ENCODE measurements around the gene RNF19B.
A peak's percentile ranks its signal among the peaks of the same experiment; 100 is the strongest.

RNF19B gene

GRCh38 chr1:32967888-32968568, 3.4 kb upstream of the RNF19B start:
- DNase-seq (ENCODE audit: low read depth in 2 of 2): no peak

DNA sequence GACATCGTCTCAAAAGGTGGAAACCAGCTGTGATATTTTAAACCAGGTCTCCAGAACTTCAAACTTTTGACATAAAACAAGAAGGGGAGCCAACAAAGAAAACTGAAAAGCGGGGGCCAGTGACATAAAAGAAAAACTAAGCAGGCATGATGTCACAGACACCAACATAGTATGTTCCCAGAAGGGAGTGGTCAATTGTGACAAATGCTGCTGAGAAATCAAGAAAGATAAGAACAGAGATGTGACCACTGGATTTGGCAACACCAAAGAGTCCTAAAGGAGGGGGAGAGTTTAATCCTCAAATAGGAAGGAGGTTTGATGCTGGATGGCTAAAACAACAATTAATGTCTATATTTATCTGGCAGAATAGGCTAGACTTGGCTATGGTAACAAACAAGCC, 2.3 kb upstream of the RNF19B start:
- DNase-seq (ENCODE audit: low read depth in 2 of 2): no peak

DNA sequence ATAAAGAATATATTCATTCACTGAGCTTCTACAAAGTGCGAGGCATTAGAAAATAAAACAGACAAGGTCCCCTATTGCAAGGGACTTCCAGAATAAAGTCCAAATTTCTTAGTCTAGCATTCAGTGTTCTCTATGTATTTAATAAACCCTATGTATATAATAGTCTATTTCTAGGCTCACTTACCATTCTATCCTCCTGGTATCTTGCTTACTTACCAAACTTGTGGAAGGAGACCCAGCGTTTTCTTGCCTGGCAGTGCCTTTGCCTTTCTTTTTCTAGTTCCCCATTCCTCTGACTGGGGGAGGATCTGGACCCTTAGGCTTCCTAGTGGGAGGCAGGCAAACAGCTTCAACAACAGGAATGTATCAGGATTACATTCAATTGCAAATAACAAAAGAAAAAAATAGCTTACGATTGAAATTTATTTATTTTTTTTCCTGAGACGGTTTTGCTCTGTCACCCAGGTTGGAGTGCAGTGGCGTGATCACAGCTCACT, 690 bp upstream of the RNF19B start:
- no peak for DNase-seq (ENCODE audit: low read depth in 2 of 2)

DNA sequence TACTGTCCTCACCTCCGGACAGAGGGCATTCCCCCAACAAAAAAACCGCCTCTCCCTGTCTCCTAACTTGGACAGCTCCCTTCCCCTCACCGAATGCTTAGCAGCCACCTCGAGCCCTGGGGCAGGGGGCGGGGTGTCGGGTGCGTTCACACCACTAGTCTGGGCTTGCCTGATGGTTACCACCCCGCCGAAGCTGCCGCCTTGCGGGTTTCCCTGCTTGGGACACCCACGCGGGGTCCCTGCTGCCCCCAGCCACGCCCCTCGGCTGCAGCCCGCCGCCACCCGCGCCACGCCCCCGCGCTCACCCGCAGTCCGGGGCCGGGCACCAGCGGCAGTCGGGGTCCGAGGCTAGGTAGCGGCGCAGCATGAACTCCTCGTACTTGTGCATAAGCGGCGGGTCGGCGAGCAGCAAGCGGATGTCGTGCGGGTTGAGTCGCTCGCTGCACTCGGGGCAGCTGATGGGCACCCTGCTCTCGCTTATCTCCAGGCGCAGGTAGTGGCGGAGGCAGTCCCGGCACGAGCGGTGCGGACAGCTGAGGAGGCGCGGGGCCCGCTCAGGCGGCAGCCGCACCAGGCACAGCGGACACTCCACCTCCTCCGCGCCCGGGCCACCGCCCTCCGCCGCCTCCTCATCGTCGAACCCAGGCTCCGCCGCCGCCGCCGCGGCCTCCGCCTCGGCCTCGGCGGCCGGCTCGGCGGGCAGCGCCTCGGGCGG, 706 bp downstream of the RNF19B start:
- DNase-seq (ENCODE audit: low read depth in 2 of 2): peak; percentile 40 to 54

DNA sequence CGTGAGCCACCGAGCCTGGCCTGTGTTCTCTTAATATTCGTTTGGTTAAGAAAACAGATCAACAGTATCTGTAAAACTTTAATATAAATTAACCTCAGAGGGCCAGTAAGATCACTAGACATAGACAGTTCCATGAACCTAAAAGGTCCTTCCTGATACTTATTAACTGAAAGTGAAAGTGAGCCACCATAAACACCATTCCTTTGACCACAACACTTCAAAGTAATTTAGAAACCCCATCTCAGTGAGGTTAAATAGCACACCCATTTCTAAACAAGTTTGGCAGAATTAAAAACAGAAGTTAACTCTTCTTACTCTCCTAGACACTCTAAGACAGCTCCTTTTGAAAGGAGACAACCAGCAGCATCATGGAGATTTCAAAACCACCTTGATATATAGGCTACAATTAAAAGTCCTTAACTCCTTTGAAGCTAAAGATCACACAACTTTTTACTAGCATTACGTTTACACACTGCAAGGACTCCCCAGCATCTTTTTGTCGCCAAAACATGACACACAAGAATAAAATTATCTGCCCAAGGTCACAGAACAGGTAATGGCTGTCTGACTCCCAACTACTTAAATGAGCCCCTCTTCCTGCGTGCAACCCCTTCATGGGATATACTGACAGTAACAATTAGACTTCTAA, 2.2 kb downstream of the RNF19B start:
- DNase-seq (ENCODE audit: low read depth in 2 of 2): no peak

DNA sequence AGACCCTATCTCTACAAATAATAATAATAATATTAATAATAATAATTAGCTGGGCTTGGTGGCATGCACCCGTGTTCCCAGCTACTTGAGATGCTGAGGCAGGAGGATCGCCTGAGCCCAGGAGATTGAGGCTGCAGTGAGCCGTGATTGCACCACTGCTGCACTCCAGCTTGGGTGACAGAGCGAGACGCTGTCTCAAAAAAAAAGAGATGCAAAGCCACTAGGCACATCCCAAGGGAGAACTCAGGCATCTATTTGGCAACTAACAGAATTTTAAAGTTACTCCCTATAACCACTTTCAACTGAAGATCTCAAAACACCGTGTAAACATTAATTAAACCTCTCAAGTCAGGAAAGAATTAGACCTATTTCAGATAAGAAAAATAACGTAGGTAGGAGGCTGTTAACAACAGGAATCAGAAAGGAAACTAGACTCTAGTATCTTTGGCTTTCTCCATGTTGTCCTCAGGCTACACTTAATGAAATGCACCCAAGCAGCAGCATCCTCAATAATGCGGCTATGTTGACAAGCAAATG, 3.7 kb downstream of the RNF19B start:
- DNase-seq (ENCODE audit: low read depth in 2 of 2): no peak

DNA sequence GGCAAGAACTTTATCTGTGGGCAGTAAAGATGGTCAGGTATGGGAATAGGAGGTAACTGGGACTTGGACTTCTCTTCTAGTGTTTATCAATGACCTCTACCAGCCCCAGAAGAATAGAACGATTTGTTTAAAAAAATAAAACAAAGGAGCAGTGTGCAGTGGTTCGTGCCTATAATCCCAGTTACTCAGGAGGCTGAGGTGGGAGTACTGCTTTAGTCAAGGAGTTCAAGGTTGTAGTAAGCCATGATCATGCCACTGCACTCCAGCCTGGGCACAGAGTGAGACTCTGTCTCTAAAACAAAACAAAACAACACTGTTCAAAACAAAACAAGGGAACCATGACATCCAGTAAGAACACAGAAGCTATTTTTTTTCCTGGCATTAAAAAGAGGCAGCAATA, 4.3 kb downstream of the RNF19B start:
- DNase-seq (ENCODE audit: low read depth in 2 of 2): no peak

DNA sequence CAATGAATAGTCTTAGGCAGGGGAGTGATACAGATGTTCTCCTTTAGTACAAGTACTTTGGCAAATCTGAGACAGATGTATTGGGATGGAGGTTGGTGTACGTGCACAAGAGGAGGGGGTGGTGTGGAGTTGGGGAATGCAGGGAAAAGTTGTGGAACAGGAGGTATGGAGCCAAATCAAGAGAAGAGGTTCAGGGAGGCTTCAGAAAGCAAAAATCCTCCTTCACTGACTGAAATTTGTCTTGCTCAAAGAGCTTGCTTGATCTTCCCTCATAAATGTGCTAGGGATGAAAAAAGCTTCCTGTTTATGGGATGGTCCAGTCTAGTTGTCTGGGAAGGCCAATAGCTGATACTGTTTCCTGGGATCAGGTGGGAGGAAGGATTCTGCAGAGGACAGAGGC, 5.8 kb downstream of the RNF19B start:
- no peak for DNase-seq (ENCODE audit: low read depth in 2 of 2)

GRCh38 chr1:32957017-32957416, 7.6 kb downstream of the RNF19B start:
- no peak for DNase-seq (ENCODE audit: low read depth in 2 of 2)

GRCh38 chr1:32954168-32954567, 10.4 kb downstream of the RNF19B start:
- no peak for DNase-seq (ENCODE audit: low read depth in 2 of 2)

DNA sequence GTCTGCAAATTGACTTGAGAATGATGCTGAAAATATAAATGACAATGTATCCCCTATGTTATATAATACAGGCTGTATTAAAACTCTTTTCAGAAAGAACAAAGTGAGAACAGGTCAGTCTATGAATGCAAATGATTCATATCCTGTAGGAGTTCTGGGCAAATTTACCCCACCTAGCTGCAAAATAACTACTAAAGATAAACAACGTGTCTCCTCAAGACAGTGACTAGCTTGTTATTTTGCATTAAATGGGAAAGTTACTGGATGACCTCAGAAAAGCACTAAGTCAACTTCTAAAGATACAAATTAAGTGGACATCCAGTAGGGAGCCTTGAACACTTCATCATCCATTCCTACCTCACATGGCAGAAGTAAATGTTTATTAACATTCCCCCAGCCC, 11.1 kb downstream of the RNF19B start:
- DNase-seq (ENCODE audit: low read depth in 2 of 2): no peak

DNA sequence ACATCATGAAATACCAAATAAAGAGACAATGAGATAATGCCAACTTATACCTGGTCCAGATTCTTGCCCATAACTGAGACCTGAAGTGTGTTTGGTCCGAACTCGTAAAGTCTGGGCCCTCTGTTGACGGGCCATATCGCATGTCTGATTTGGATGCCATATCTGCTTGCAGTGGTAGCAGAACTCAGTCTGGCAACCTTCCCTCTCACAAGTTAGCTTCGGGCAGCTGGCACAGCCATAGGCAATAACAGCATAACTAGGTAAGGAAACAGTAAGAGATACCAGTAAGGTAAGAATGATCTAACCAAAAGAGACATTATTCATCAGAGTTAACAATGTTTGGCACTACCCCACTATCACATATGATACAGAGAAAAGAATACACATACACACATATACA, 15.1 kb downstream of the RNF19B start:
- DNase-seq (ENCODE audit: low read depth in 2 of 2): no peak

DNA sequence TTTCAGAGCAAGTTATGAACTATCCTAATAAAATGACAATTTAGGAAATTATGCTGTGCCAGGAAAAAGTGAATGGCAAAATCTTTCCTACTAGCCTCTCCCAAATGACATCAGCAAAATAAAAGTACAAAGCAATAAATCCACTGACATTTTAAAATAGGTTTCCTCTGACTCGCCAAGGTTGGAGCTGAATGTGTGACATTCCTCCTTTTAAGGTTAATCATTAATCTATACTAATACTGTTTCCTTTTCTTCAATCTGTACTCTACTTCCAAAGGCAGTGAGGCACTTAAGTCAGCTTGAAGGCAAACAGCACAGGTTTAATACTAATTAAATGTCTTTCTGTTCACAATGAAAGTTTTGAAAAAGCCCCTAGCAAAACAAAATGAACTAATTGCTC, 15.7 kb downstream of the RNF19B start:
- DNase-seq (ENCODE audit: low read depth in 2 of 2): no peak

GRCh38 chr1:32948390-32948722, 16.3 kb downstream of the RNF19B start:
- DNase-seq (ENCODE audit: low read depth in 2 of 2): no peak

GRCh38 chr1:32947669-32948389, 16.8 kb downstream of the RNF19B start:
- no peak for DNase-seq (ENCODE audit: low read depth in 2 of 2)

DNA sequence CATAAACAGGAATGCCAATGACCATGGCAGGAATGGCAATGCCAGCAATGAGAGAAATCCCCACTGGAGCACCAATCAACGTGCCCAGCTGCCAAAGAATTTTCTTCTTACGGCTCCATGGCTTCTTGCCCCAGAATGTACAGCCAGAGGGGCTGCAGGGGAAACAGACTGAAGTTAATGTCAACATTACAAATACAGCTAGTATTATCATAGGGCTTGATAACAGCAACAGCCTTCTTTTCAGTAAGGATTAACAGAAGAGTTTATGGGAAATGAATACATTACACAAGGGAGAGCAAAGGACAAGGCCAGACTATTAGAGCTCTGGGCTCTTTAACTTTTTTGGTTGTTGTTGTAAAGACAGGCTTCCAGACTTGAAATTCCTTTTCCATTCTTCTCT, 18.2 kb downstream of the RNF19B start:
- DNase-seq (ENCODE audit: low read depth in 2 of 2): no peak

GRCh38 chr1:32944180-32944579, 20.4 kb downstream of the RNF19B start:
- no peak for DNase-seq (ENCODE audit: low read depth in 2 of 2)

DNA sequence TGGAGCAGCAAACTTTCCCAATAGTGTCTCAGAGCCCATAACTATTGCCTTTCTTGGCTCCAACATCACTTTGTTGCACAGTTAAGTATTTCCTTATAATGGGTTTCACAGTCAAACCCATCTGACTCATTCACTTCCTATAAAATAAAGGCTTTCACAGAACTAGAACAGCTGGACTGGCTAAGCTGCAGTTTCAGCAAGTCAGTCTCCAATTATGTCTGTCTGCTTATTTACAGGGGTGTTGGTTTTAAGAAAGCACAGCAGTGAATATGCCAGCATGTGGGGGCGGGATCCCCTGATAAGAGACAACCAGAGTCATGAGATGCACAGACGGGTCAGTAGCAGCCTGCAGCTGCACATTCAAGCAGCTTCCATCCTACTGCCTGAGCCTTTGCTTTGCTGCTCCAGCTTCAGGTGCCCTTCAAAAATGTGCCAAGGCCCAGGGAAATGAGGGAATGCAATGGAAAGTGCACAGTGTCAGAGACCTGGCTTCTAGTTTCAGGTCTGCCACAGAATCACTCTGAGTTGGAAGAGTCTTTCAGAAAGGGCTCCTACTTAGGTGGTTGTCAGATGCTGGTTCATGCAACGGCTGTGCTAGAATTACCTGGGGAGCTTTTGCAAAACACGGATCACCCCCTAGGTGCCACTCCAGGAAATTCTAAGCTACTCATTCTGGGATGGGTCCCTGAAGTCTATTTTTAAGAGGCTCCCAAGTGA, 24.8 kb downstream of the RNF19B start:
- no peak for DNase-seq (ENCODE audit: low read depth in 2 of 2)

DNA sequence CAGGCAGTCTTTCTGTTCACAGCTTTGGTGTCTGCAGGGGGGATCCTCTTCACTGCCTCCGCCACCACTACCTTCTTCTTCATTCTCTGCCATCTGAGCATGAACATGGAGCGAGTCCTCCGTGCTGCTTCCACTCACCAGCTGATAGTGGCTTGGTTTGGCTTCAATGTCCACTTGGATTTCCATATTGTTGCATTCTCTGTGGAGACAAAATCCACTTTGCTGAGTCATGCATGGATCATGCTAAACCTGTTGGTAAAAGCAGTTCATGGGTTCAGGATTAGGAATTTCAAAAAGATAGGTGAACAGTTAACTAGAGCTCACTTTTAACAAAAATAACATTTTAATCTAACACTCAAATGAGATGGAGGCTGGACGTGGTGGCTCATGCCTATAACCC, 27.5 kb downstream of the RNF19B start:
- DNase-seq (ENCODE audit: low read depth in 2 of 2): no peak

DNA sequence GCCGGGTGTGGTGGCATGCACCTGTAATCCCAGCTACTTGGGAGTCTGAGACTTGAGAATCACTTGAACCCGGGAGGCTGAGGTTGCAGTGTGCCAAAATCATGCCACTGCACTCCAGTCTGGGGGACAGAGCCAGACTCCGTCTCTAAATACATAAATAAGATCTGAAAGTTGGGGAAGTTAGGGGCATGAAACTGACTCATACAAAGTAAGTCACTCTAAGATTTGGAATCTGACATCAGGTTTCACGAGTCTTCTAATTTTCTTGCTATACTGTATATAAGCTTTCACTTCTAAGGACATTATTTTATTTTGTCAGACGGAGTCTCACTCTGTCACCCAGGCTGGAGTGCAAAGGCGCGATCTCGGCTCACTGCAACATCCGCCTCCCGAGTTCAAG, 30.1 kb downstream of the RNF19B start:
- no peak for DNase-seq (ENCODE audit: low read depth in 2 of 2)

DNA sequence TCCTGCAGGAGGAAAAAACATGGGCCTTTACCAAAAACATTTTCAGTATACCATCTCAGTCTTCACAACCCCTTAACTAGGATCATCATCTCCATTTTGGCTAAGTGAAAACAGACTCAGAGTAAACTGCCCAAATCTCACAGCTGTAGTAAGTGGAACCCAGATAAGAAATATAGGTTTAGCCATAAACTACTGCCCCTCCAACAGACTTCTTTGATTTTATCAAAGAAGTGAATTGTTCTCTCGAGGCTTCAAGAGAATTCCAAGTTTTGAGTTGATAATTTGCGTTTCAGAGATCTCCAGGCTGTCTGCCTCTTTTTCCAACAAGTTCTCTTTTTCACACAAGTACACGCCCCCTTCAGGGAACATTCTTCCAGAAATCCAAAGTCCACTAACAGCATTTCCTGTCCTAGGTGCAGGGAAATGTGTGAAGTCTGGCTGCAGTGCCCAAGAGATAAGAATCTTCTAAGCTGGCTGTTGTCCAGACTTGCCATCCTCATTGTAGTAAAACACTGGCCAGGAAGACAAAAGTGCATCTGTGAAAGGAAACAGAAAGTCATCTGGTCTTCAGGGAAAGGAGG, 30.8 kb downstream of the RNF19B start:
- DNase-seq (ENCODE audit: low read depth in 2 of 2): no peak
